HG02678 (cell line): Measurements from ENCODE around the gene SBNO1.
"Not testable (repeated sequence)": the region's sequence is repeated elsewhere in the genome, so short reads cannot be mapped to it uniquely, and the experiment has no call there.

Experiments used
- ATAC-seq: cut with Tn5 transposase; IDR thresholded peaks from one replicate; pipeline ENCODE4 v1.9.1; 2021; ENCODE audit warnings: mild to moderate bottlenecking, moderate library complexity; ENCODE audit not compliant: unreplicated experiment

Gene SBNO1

DNA sequence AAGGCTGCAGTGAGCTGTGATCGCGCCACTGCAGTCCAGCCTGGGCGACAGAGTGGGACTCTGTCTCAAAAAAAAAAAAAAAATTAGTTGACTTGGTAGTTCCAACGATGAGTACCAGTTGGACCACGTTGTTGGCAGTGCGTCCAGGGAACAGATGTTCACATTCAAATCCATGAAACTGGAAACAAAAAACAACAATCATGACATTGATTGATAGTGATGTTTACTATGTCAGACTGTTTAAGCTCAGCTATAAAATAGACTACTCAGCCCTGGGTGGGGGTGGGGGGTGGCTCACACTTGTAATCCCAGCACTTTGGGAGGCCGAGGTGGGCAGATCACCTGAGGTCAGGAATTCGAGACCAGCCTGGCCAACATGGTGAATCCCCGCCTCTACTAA, 112.3 kb downstream of the SBNO1 start:
- not testable (repeated sequence) for ATAC-seq

- ATAC-seq, result no peak
Measured at GRCh38 chr12:123251403-123252076, 113.1 kb downstream of the SBNO1 start.

DNA sequence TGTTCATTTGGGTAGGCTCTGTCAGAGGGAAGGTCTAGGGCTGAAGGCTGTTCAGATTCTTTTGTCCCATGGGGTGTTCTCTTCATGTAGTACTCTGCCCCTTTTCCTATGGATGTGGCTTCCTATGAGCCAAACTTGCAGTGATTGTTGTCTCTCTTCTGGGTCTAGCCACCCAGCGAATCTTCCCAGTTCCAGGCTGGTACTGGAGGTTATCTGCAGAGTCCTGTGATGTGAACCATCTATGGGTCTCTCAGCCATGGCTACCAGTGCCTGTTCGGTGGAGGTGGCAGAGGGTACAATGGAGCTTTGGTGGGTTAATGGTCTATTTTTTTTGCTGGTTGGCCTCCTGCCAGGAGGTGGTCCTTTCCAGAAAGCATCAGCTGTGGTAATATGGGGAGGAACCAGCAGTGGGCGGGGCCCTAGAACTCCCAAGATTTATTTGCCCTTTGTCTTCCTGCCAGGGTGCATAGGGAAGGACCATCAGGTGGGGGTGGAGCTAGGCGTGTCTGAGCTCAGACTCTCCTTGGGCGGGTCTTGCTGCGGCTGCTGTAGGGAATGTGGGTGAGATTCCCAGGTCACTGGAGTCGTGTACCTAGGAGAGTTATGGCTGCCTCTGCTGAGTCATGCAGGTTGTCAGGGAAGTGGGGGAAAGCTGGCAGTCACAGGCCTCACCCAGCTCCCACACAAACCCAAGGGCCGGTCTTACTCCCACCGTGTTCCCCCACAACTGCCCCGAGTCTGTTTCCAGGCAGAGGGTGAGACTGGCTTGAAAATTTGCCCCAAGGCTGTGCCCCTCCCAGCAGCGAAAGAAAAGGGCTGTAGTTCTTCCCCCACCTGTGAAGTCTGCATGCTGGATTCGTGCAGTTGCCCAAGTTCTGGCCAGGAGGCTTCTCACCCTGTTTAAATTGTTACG, 113.9 kb downstream of the SBNO1 start:
- ATAC-seq, result no peak

GRCh38 chr12:123248996-123249741, 115.5 kb downstream of the SBNO1 start:
- ATAC-seq, result not testable (repeated sequence)

GRCh38 chr12:123248129-123248528, 116.5 kb downstream of the SBNO1 start:
- not testable (repeated sequence) for ATAC-seq

DNA sequence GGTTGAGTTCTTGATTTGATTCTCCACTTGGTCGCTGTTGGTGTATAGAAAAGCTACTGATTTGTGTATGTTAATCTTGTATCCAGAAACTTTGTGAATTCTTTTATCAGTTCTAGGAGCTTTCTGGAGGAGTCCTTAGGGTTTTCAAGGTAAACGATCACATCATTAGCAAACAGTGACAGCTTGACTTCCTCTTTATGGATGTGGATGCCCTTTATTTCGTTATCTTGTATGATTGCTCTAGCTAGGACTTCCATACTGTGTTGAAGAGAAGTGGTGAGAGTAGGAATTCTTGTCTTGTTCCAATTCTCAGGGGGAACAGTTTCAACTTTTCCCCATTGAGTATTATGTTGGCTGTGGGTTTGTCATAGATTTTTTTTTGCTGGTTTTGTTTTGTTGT, 119.0 kb downstream of the SBNO1 start:
- no peak for ATAC-seq

DNA sequence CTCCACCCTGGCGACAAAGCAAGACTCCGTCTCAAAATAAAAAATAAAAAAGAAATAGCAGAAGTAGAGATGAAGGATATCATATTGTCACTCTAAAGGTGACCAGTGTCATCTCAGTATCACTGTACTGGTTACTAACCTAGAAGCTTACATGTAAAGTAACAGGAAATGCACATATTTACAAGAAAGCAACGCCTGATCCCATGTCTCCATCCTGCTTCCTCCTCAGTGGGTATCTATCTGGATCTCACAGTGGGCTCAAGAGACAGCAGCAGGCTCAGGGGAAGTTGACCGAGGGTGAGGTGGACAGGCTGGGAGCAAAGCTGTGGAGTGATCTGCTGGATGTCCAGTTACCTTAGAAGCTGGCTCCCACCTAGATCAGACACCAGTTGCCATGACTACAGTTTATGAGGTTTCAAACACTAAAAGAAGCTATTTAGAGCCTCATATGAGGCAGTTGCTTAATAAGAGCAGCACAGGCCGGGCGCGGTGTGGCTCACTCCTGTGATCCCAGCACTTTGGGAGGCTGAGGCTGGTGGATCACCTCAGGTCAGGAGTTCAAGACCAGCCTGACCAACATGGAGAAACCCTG, 120.9 kb downstream of the SBNO1 start:
- no peak for ATAC-seq

DNA sequence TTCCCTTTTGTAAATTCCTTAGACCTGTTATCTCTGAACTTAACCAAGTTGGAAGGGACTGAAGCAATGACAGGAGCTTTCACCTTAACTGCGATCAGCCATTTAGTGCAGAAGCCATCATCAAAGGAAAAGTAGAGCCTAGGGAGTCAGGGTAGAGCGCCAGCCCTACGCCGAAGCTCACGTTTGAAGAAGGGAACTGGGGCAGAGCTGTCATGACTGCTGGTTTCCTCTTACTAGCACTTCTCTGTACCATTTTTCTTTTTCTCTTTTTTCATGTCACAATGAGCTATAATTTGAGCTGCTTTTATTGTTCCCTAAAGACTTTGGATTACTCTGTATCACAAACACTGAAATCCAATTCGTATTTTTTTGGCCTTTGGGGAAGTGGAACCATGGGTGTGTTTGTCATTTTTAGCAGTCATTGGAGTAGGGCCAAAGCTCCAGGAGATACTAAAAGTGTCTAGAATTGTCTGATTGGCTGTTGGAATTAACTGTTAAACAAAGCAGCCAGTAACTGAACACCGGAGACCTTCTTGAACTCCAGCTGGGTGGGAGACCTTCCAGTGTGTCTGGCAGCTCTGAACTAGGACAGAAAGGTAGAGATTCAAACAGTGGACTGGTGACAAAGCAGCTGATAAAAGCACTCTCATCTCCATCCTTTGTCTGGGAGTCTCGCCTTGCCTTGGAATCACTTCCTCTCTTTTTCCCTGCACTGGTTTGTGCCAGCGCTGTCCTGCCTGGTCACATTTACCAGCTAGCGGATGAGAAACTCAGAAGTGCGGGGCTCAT, 122.3 kb downstream of the SBNO1 start:
- no peak for ATAC-seq
